Measurements from ENCODE around the gene CFAP73.
A peak's percentile ranks its signal among the peaks of the same experiment; 100 is the strongest.

Gene CFAP73

DNA sequence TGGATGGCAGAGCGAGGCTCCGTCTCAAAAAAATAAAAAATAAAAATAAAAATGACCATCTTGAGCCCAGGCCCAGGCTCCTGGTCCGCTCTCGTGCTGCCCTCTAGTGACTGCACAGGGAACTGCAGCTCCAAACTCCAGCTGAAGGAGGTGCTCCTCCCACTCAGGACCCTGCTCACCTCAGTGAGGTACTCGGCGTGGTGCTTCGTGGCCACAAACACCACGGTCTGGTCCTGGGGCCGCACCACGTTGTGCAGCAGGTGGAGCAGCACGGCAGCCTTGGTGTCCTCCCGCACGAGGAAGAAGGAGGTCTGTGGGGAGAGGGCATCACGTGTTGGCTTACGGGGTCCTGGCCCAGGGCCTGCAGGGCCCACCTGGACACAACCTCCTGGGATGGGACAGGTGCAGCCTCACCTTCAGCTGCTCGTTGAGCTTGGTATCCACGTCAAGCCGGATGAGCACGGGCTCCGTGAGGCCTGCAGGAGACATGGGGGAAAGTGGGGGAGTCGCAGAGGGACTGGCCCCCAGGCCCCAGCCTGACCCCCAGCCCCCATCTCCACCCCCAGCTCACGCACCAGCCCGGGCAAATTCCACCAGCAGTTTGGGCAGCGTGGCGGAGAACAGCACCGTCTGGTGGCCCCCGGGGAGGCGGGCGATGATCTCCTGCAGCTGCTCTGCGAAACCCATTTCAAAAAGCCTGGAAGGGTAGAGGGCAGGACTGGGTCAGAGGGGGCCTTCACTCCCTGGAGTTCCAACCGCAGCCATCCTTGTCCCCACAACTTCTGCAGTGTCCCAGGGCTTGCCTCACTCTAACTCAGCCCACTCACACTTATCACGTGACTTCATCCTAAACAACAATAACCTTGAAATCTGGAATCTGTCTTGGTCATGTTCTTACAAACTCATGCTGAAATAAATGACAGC, 25.2 kb downstream of the CFAP73 start:
- TF ChIP-seq, protein P1, sequence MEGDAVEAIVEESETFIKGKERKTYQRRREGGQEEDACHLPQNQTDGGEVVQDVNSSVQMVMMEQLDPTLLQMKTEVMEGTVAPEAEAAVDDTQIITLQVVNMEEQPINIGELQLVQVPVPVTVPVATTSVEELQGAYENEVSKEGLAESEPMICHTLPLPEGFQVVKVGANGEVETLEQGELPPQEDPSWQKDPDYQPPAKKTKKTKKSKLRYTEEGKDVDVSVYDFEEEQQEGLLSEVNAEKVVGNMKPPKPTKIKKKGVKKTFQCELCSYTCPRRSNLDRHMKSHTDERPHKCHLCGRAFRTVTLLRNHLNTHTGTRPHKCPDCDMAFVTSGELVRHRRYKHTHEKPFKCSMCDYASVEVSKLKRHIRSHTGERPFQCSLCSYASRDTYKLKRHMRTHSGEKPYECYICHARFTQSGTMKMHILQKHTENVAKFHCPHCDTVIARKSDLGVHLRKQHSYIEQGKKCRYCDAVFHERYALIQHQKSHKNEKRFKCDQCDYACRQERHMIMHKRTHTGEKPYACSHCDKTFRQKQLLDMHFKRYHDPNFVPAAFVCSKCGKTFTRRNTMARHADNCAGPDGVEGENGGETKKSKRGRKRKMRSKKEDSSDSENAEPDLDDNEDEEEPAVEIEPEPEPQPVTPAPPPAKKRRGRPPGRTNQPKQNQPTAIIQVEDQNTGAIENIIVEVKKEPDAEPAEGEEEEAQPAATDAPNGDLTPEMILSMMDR (conservative IDR thresholded peaks at IDR 0.05; ENCODE audit: low read length), result peak; percentile 95
- H3K4me3 ChIP-seq (ENCODE audit: low read length), result no peak overlapping the region
- DNase-seq (ENCODE audit: low read depth), result peak; percentile 54

DNA sequence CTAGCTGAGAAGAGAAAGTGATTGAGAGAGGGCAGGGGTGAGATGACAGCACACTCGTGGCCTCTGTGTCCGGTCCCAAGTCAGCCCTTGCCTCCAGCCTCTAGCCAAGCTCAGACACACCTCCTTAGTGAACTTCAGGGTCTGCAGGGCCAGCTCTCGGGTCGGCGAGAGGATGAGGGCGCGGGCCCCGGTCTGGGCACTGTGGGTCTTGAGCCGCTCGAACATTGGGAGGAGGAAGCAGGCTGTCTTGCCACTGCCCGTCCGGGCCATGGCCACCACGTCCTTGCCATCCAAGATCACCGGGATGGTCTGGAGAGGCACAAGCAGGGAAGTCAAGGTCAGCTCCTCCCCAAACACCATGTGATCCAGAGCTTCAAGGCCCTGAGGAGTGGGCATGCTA, 29.5 kb downstream of the CFAP73 start:
- TF ChIP-seq, protein P1 (conservative IDR thresholded peaks at IDR 0.05; ENCODE audit: low read length), result no peak
- H3K4me3 ChIP-seq (ENCODE audit: low read length), result no peak overlapping the region
- no peak for DNase-seq (ENCODE audit: low read depth)

DNA sequence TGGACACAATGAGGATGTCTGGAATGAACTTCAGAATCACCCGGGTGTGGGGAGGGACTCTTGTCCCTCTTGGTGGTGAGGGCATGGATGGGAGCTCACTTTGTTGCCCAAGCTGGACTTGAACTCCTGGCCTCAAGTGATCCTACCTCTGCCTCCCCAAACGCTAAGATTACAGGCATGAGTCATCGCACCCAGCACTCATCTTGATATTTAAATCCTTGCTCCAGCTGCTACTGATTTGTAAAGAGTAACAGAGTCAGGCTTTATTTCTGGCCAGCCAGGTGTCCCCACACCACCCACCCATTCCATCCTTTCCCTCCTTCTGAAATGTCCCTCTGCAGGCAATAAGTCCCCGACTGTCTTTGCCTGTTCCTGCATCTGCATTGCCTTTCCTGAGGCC, 30.8 kb downstream of the CFAP73 start:
- DNase-seq (ENCODE audit: low read depth), result no peak
- TF ChIP-seq, protein P1 (conservative IDR thresholded peaks at IDR 0.05; ENCODE audit: low read length), result no peak
- H3K4me3 ChIP-seq (ENCODE audit: low read length), result no peak overlapping the region

DNA sequence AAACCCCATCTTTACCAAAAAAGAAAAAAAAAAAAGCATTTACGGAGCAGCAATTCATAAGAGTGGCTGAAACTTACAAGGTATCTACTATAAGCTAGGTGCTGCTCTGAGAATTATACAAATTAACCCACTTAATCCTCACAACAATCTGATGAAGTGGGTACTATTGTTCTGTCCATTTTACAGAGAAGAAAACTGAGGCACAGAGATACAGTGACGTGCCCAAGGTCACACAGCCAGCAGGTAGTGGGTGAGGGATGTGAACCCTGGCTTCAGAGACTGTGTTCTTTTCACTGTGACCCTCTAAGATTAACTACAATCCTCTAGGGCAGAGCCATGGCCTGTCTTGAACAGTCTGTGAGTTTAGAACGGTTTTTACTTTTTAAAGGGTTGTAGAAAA, 32.5 kb downstream of the CFAP73 start:
- TF ChIP-seq, protein P1 (conservative IDR thresholded peaks at IDR 0.05; ENCODE audit: low read length), result no peak
- H3K4me3 ChIP-seq (ENCODE audit: low read length), result no peak overlapping the region
- DNase-seq (ENCODE audit: low read depth), result no peak

DNA sequence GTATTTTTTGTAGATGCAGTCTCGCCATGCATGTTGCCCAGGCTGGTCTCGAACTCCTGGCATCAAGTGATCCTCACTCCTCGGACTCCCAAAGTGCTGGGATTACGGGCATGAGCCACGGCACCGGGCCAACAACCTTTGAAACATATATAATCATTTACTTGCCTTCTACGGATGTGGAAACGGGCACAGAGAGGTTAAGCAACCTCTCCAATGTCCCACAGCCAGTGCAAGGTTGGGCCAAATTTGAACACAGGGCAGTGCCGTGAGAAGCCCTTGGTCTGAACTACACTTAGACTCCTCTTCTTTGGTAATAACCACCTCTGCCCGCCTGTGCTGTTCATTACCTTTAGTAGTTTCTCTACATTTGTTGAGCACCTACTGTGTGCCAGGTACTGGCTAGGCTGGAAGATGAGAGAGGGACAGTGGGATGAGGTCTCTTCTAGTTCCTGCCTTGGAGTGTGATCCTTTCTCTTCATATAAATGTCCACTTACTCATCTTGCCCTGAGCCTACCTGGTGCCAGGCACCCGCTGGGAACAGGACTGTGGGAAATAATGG, 33.6 kb downstream of the CFAP73 start:
- no peak for DNase-seq (ENCODE audit: low read depth)
- TF ChIP-seq, protein P1 (conservative IDR thresholded peaks at IDR 0.05; ENCODE audit: low read length), result no peak
- H3K4me3 ChIP-seq (ENCODE audit: low read length), result no peak overlapping the region

DNA sequence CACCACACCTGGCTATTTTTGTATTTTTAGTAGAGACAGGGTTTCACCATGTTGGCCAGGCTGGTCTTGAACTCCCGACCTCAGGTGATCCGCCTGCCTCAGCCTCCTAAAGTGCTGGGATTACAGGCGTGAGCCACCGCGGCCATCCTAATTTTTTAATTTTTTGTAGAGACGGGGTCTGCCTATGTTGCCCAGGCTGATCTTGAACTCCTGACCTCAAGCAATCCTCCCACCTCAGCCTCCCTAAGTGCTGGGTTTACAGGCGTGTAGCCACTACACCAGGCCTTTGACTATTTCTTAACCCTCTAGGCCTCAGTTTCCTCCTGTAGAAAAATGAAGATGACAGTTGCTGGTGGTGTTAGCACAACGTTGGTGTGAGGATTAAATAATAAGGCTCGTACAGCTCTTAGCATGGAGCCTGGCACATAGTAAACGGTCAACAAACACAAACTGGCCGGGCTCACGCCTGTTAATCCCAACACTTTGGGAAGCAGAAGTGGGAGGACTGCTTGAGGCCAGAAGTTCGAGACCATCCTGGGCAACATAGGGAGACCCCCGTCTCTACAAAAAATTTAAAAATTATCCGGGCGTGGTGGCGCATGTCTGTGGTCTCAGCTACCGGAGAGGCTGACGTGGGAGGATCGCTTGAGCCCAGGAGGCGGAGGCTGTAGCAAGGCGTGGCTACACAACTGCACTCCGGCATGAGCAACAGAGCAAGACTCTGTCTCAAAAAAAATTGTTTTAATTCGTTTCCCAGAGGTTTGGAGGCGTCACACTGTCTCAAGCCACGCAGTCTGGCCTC, 34.8 kb downstream of the CFAP73 start:
- TF ChIP-seq, protein P1 (conservative IDR thresholded peaks at IDR 0.05; ENCODE audit: low read length), result no peak
- peak overlapping the region; percentile 86 for H3K4me3 ChIP-seq (ENCODE audit: low read length)
- DNase-seq (ENCODE audit: low read depth), result no peak

Measured in AG10803 (cell line).